H1 (cell line): ENCODE results near the gene TPM2. TPM values are rescaled to one million over a fixed set of nuclear protein-coding genes. Genes with fewer than 3 reads are reported as not detected.

Source experiments
- CHD1 ChIP-seq: IDR thresholded peaks from 2 replicates; pipeline ENCODE4 v1.6.1; 2012; ENCODE audit warnings: low read depth, low read length, improper control_type of control experiment
- HDAC2 ChIP-seq, 2 experiments: fragments of 300-600 bp in 1 of 2; sonication (generic) in 1 of 2; IDR thresholded peaks; 2 replicates each; pipeline ENCODE4 v1.6.1; 2011 to 2012; ENCODE audit warnings: low read depth in 2 of 2, low read length in 2 of 2, mild to moderate bottlenecking in 2 of 2, moderate library complexity in 2 of 2, borderline replicate concordance in 1 of 2, inconsistent platforms in 1 of 2
- POU5F1 ChIP-seq: IDR thresholded peaks from 2 replicates; pipeline ENCODE4 v1.6.1; 2011; ENCODE audit warnings: low read depth, mild to moderate bottlenecking, low read length, moderate library complexity
- SIX5 ChIP-seq: IDR thresholded peaks from 2 replicates; pipeline ENCODE4 v1.6.1; 2011; ENCODE audit warnings: mild to moderate bottlenecking, low read depth, low read length
- polyA plus RNA-seq, 7 experiments: library from polyadenylated mRNA; depleted of rRNA in 3 of 7; stranded (reverse) in 5 of 7; unstranded in 2 of 7; fragments of >200 nt in 5 of 7; fragments of 200-250 nt in 2 of 7; gene quantifications; 1 replicate in 5 of 7; 2 replicates in 1 of 7; 4 replicates in 1 of 7; pipeline versions ENCODE4 v1.2.1 to v1.2.3, GENCODE V29; 2011 to 2013; ENCODE audit warnings: missing spikeins in 2 of 7, mixed read lengths in 2 of 7
- total RNA-seq: library from RNA; stranded (reverse); fragmentation: NEBNext Ultra II Directional; extraction: Animal tissue kit (Norgen Biotek cat#: 25700); gene quantifications from 2 replicates; pipeline ENCODE4 v1.2.1, GENCODE V29; 2021

The TPM2 gene
- total and polyA plus RNA-seq, 2 of the 8 experiments (the other 6 are each of a cell fraction or from before 2014, with no cell fraction given): 62.5 to 181 TPM

DNA sequence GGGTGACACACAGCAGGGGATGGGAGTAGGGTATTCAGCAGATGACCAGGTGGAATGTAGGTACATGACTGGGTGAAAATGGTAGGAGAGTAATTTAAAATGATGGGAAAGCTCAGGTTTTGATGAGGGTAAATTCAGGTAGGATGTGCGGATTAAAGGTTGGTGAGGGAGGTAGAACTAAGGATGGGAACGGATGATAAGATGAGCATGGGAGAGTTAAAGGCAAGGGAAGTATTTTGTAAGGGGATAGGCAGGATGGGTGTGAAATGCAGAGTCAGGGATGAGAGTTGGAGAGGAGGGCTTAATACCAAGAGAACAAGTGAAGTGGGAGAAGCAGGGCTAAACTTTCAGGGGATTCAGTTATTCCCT lies 40.7 kb upstream of the TPM2 start (continued):
- no peak for TF ChIP-seq HDAC2 (IDR thresholded peaks at IDR 0.05; ENCODE audit: borderline replicate concordance in 1 of 2, low read depth in 2 of 2, low read length in 2 of 2)
- TF ChIP-seq SIX5: no peak
- TF ChIP-seq POU5F1: no peak
- no peak for TF ChIP-seq CHD1
